ENCODE measurements around the gene SPG11.
"Not testable (repeated sequence)": the region's sequence is repeated elsewhere in the genome, so short reads cannot be mapped to it uniquely, and the experiment has no call there.

DNA sequence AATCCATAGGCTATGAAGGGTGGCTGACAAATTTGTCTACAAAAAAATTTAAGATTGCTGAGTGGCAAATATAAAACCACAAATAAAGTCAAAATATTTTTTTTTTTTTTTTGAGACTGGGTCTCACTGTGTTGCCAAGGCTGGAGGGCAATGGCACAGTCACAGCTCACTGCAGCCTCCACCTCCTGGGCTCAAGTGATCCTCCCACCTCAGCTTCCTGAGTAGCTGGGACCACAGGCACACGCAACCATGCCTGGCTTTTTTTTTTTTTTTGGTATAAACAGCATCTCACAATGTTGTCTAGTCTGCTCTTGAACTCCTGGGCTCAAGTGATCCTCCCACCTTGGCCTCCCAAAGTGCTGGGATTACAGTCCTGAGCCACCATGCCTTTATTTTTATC is 26.8 kb upstream of the SPG11 start:
- TF ChIP-seq EZH2phosphoT487 (IDR thresholded peaks at IDR 0.05; ENCODE audit: low read length); EZH2 (optimal IDR thresholded peaks at IDR 0.05; ENCODE audit: low read depth, low read length): not testable (repeated sequence)
- TF ChIP-seq, protein P1, sequence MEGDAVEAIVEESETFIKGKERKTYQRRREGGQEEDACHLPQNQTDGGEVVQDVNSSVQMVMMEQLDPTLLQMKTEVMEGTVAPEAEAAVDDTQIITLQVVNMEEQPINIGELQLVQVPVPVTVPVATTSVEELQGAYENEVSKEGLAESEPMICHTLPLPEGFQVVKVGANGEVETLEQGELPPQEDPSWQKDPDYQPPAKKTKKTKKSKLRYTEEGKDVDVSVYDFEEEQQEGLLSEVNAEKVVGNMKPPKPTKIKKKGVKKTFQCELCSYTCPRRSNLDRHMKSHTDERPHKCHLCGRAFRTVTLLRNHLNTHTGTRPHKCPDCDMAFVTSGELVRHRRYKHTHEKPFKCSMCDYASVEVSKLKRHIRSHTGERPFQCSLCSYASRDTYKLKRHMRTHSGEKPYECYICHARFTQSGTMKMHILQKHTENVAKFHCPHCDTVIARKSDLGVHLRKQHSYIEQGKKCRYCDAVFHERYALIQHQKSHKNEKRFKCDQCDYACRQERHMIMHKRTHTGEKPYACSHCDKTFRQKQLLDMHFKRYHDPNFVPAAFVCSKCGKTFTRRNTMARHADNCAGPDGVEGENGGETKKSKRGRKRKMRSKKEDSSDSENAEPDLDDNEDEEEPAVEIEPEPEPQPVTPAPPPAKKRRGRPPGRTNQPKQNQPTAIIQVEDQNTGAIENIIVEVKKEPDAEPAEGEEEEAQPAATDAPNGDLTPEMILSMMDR (IDR thresholded peaks at IDR 0.05; ENCODE audit: low read length) = not testable (repeated sequence)

All from MM.1S (cell line).